ENCODE measurements around the gene ZNF274. TPM values are rescaled to one million over a fixed set of nuclear protein-coding genes. Genes with fewer than 3 reads are reported as not detected.
A peak's percentile ranks its signal among the peaks of the same experiment; 100 is the strongest.

ZNF274 gene
- total and polyA plus RNA-seq, 2 donors from 2014 or later: 10.9 to 42.4 TPM

DNA sequence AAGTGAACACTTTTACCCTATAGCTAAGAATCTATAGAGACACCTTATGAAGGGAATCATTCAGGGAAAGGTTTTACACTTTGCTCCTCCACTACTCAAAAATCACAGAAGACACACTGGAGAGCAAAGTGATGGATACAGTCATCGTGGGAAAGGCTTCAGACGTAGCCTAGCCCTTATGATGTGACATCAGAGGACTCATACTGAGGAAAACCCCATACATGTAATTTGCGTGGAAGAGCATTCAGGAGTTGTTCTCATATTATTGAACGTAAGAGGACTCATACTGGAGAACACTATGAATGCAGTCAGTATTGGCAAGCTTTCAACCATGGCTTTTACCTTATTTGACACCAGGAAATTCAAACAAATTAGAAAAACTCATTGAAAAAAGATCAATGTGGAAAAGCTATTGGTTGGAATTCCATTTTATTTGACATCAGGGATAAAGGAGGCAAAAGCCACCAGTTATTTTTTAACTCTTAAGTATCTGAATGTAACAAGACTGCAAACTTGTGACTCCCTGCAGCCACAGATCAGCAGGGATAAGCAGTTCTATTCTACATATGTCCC, 16.1 kb upstream of the ZNF274 start:
- Histone ChIP-seq H3K9ac (ENCODE audit: low read length in 3 of 3) (no peak overlapping the region), H3K27me3 (ENCODE audit: control insufficient read depth, insufficient read depth, low read length) (no peaks in the 10 kb centered on the region), H3K4me3 (ENCODE audit: low read length in 3 of 3) (no peak overlapping the region), H3K9me3 (ENCODE audit: control insufficient read depth in 2 of 3, insufficient read depth in 1 of 3, low read length in 3 of 3) (peaks cover 0 to 60% (median 32%) of the 10 kb centered on the region in 3 donors), H3K4me1 (ENCODE audit: control insufficient read depth in 2 of 3, insufficient read depth in 2 of 3, low read depth in 1 of 3, low read length in 3 of 3) (no peaks in the 10 kb centered on the region), H3K27ac (ENCODE audit: low read depth in 2 of 2, low read length in 2 of 2) (no peak overlapping the region), H3K36me3 (ENCODE audit: control insufficient read depth in 2 of 3, insufficient read depth in 3 of 3, low read length in 3 of 3) (no peaks in the 10 kb centered on the region)
- FAIRE-seq (no peak), DNase-seq (no peak)
- TF ChIP-seq CTCF (IDR thresholded peaks at IDR 0.05; ENCODE audit: borderline replicate concordance, extremely low read depth, insufficient read depth): no peak
- intact Hi-C loops (cut with DNase I): no loop called here

DNA sequence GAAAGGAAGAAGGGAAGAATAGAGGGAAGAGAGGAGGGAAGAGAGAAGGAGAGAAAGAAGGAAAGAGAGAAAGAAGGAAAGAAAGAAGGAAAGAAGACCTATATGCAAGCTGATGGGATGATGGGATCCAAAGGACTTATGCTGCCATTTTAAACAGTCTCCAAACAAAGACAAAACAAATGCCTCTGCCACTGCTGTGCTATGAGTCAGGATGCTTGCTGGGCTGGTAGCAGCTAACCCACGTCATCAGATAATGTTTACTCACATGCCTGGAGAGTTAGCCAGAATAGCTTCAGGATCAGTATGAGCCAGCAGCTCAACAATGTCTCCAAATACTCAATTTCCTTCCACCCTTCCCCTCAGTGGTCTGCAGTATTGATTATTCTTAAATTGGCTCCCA, 12.0 kb upstream of the ZNF274 start:
- no peak for FAIRE-seq
- H3K9ac ChIP-seq (ENCODE audit: low read length in 3 of 3): no peak overlapping the region
- no peaks in the 10 kb centered on the region for H3K4me1 ChIP-seq (ENCODE audit: control insufficient read depth in 2 of 3, insufficient read depth in 2 of 3, low read depth in 1 of 3, low read length in 3 of 3)
- no peak for DNase-seq
- peaks cover 0 to 61% (median 34%) of the 10 kb centered on the region in 3 donors for H3K9me3 ChIP-seq (ENCODE audit: control insufficient read depth in 2 of 3, insufficient read depth in 1 of 3, low read length in 3 of 3)
- intact Hi-C loops (cut with DNase I): no loop called here
- H3K27ac ChIP-seq (ENCODE audit: low read depth in 2 of 2, low read length in 2 of 2): no peak overlapping the region
- H3K36me3 ChIP-seq (ENCODE audit: control insufficient read depth in 2 of 3, insufficient read depth in 3 of 3, low read length in 3 of 3): no peaks in the 10 kb centered on the region
- no peak overlapping the region for H3K4me3 ChIP-seq (ENCODE audit: low read length in 3 of 3)
- H3K27me3 ChIP-seq (ENCODE audit: control insufficient read depth, insufficient read depth, low read length): no peaks in the 10 kb centered on the region
- TF ChIP-seq CTCF (IDR thresholded peaks at IDR 0.05; ENCODE audit: borderline replicate concordance, extremely low read depth, insufficient read depth): no peak

- DNase-seq (peak in 2 of 5 donors; percentile 28 to 32), FAIRE-seq (no peak)
- Histone ChIP-seq H3K4me1 (ENCODE audit: control insufficient read depth in 2 of 3, insufficient read depth in 2 of 3, low read depth in 1 of 3, low read length in 3 of 3) (peaks cover 0 to 9% (median 5%) of the 10 kb centered on the region in 3 donors), H3K27ac (ENCODE audit: low read depth in 2 of 2, low read length in 2 of 2) (peak overlapping the region; percentile 71 to 74), H3K9ac (ENCODE audit: low read length in 3 of 3) (peak overlapping the region in 1 of 3 donors; percentile 3), H3K4me3 (ENCODE audit: low read length in 3 of 3) (peak overlapping the region; percentile 31 to 99 (median 73)), H3K27me3 (ENCODE audit: control insufficient read depth, insufficient read depth, low read length) (no peaks in the 10 kb centered on the region), H3K9me3 (ENCODE audit: control insufficient read depth in 2 of 3, insufficient read depth in 1 of 3, low read length in 3 of 3) (peaks cover 7 to 67% (median 27%) of the 10 kb centered on the region in 3 donors), H3K36me3 (ENCODE audit: control insufficient read depth in 2 of 3, insufficient read depth in 3 of 3, low read length in 3 of 3) (peaks cover 4 to 15% (median 11%) of the 10 kb centered on the region in 3 donors)
- intact Hi-C loops (cut with DNase I): no loop called here
- no peak for TF ChIP-seq CTCF (IDR thresholded peaks at IDR 0.05; ENCODE audit: borderline replicate concordance, extremely low read depth, insufficient read depth)
Measured at GRCh38 chr19:58181902-58182576, 822 bp upstream of the ZNF274 start.
